IMR-90 (cell line): Measurements from ENCODE around the gene MEGF8. TPM values are rescaled to one million over a fixed set of nuclear protein-coding genes. Genes with fewer than 3 reads are reported as not detected.

Source experiments
- ATAC-seq: fragments of 200-7000 bp; cut with Tn5 transposase; 2 replicates; pipeline ENCODE4 v1.9.1; 2020; ENCODE audit warnings: low read depth, mild to moderate bottlenecking, moderate library complexity
- BruUV-seq: library from RNA; stranded (reverse); fragments of 400-500 nt; replicated peaks from 2 replicates; lab custom pipeline; 2021; lab: Mats Ljungman, UMichigan
- CTCF ChIA-PET: fragments of 300-600 bp; formaldehyde crosslinking; extraction: SDS; loops from one replicate; lab custom pipeline; 2021; ENCODE audit warnings: antibody characterized with exemption; lab: Yijun Ruan, JAX
- POLR2A ChIA-PET: fragments of 300-600 bp; sonication (Branson Sonifier 250); formaldehyde crosslinking; loops from one replicate; lab custom pipeline; 2022; ENCODE audit warnings: antibody characterized with exemption; ENCODE audit not compliant: unreplicated experiment; lab: Charles Lee
- DNase-seq: peaks from one replicate; pipeline ENCODE4 v3.0.0; 2013
- H2AFZ ChIP-seq: replicated peaks from 2 replicates; pipeline ENCODE3; 2013; ENCODE audit warnings: low read length, mild to moderate bottlenecking; ENCODE audit not compliant: poor library complexity
- H2AK5ac ChIP-seq: 2 replicates; pipeline ENCODE4 v1.6.1; 2013; ENCODE audit warnings: low read depth, low read length, inconsistent platforms
- H2AK9ac ChIP-seq: replicated peaks from 2 replicates; pipeline ENCODE3; 2013; ENCODE audit warnings: mild to moderate bottlenecking, low read depth, low read length, moderate library complexity; ENCODE audit not compliant: poor library complexity
- H2BK120ac ChIP-seq: 2 replicates; pipeline ENCODE4 v1.6.1; 2013; ENCODE audit warnings: low read depth, low read length, inconsistent platforms
- H2BK15ac ChIP-seq: 3 replicates; pipeline ENCODE4 v1.6.1; 2013; ENCODE audit warnings: low read depth, low read length, inconsistent platforms
- H2BK20ac ChIP-seq: 2 replicates; pipeline ENCODE4 v1.6.1; 2013; ENCODE audit warnings: low read depth, mild to moderate bottlenecking, inconsistent platforms, low read length, moderate library complexity
- H2BK5ac ChIP-seq: 2 replicates; pipeline ENCODE4 v1.6.1; 2013; ENCODE audit warnings: mild to moderate bottlenecking, low read depth, low read length, inconsistent platforms; ENCODE audit not compliant: poor library complexity, severe bottlenecking
- H3K14ac ChIP-seq: replicated peaks from 2 replicates; pipeline ENCODE4 v1.6.1; 2013; ENCODE audit warnings: low read depth, low read length, inconsistent platforms
- H3K18ac ChIP-seq: 2 replicates; pipeline ENCODE4 v1.6.1; 2013; ENCODE audit warnings: low read depth, low read length, control low read depth
- H3K23ac ChIP-seq: 2 replicates; pipeline ENCODE4 v1.6.1; 2013; ENCODE audit warnings: low read depth, low read length, inconsistent platforms
- H3K27ac ChIP-seq: 2 replicates; pipeline ENCODE4 v1.5.1; 2013; ENCODE audit warnings: mild to moderate bottlenecking, control low read depth, low read length; ENCODE audit not compliant: insufficient read depth
- H3K27me3 ChIP-seq: 2 replicates; pipeline ENCODE4 v1.6.1; 2013; ENCODE audit warnings: low read length; ENCODE audit not compliant: control insufficient read depth, insufficient read depth
- H3K36me3 ChIP-seq: 2 replicates; pipeline ENCODE4 v1.6.1; 2013; ENCODE audit warnings: low read length, mixed read lengths; ENCODE audit not compliant: control insufficient read depth, insufficient read depth
- H3K4ac ChIP-seq: 2 replicates; pipeline ENCODE4 v1.6.1; 2013; ENCODE audit warnings: low read depth, low read length, inconsistent platforms
- H3K4me1 ChIP-seq: 2 replicates; pipeline ENCODE4 v1.6.1; 2013; ENCODE audit warnings: low read length, mixed read lengths; ENCODE audit not compliant: control insufficient read depth, insufficient read depth
- H3K4me2 ChIP-seq: 2 replicates; pipeline ENCODE4 v1.6.1; 2013; ENCODE audit warnings: low read depth, mild to moderate bottlenecking, control low read depth, low read length, moderate library complexity
- H3K4me3 ChIP-seq: 2 replicates; pipeline ENCODE4 v1.5.1; 2013; ENCODE audit warnings: low read depth, mild to moderate bottlenecking, control low read depth, low read length, moderate library complexity; ENCODE audit not compliant: insufficient read depth
- H3K56ac ChIP-seq: 2 replicates; pipeline ENCODE4 v1.6.1; 2013; ENCODE audit warnings: low read length, inconsistent platforms; ENCODE audit not compliant: insufficient read depth; ENCODE audit errors: extremely low read depth
- H3K79me1 ChIP-seq, 2 experiments: 2 replicates each; pipeline ENCODE4 v1.6.1; 2013; ENCODE audit warnings: low read length in 2 of 2, inconsistent platforms in 1 of 2, low read depth in 1 of 2
- H3K9ac ChIP-seq: 2 replicates; pipeline ENCODE4 v1.6.1; 2013; ENCODE audit warnings: low read depth, low read length, control low read depth
- H3K9me1 ChIP-seq: 2 replicates; pipeline ENCODE4 v1.6.1; 2013; ENCODE audit warnings: low read length, inconsistent platforms; ENCODE audit not compliant: insufficient read depth
- H3K9me3 ChIP-seq: 2 replicates; pipeline ENCODE4 v1.6.1; 2013; ENCODE audit warnings: low read length; ENCODE audit not compliant: control insufficient read depth, insufficient read depth
- H4K20me1 ChIP-seq: 2 replicates; pipeline ENCODE4 v1.6.1; 2013; ENCODE audit warnings: low read length, inconsistent platforms; ENCODE audit not compliant: insufficient read depth
- H4K5ac ChIP-seq: 2 replicates; pipeline ENCODE4 v1.6.1; 2013; ENCODE audit warnings: mild to moderate bottlenecking, low read depth, low read length, control low read depth
- H4K8ac ChIP-seq, 2 experiments: 2 replicates each; pipeline ENCODE4 v1.6.1; 2013; ENCODE audit warnings: low read depth in 2 of 2, low read length in 2 of 2, control low read depth in 1 of 2, inconsistent platforms in 1 of 2
- H4K91ac ChIP-seq: 2 replicates; pipeline ENCODE4 v1.6.1; 2013; ENCODE audit warnings: low read depth, low read length, inconsistent platforms; ENCODE audit not compliant: insufficient read depth
- BHLHE40 ChIP-seq: fragments of 150-350 bp; IDR thresholded peaks from 2 replicates; pipeline ENCODE4 v1.6.1; 2016; ENCODE audit warnings: mild to moderate bottlenecking, low read depth, low read length
- CTCF ChIP-seq: conservative IDR thresholded peaks from 2 replicates; pipeline ENCODE4 v1.5.1; 2012; ENCODE audit warnings: mild to moderate bottlenecking, low read depth, low read length, improper control_type of control experiment
- FOS ChIP-seq: fragments of 150-350 bp; IDR thresholded peaks from 2 replicates; pipeline ENCODE4 v1.6.1; 2016; ENCODE audit warnings: low read depth, low read length
- MAZ ChIP-seq: IDR thresholded peaks from 2 replicates; pipeline ENCODE4 v1.6.1; 2012; ENCODE audit warnings: low read depth, mild to moderate bottlenecking, low read length, improper control_type of control experiment, moderate library complexity, borderline replicate concordance
- MXI1 ChIP-seq: IDR thresholded peaks from 2 replicates; pipeline ENCODE4 v1.6.1; 2012; ENCODE audit warnings: low read depth, mild to moderate bottlenecking, low read length, moderate library complexity, borderline replicate concordance
- NFE2L2 ChIP-seq: fragments of 150-350 bp; IDR thresholded peaks from 2 replicates; pipeline ENCODE4 v1.6.1; 2016; ENCODE audit warnings: low read depth, mild to moderate bottlenecking, low read length
- RAD21 ChIP-seq: IDR thresholded peaks from 2 replicates; pipeline ENCODE4 v1.6.1; 2012; ENCODE audit warnings: low read length, improper control_type of control experiment
- RFX5 ChIP-seq: IDR thresholded peaks from 2 replicates; pipeline ENCODE4 v1.8.0; 2012; ENCODE audit warnings: low read depth, mild to moderate bottlenecking, low read length, moderate library complexity
- SMC3 ChIP-seq: fragments of 150-350 bp; IDR thresholded peaks from 2 replicates; pipeline ENCODE4 v1.6.1; 2016; ENCODE audit warnings: low read depth, mild to moderate bottlenecking, antibody characterized with exemption, low read length, moderate library complexity
- WGBS, 2 experiments: methylation state at CpG; one replicate each; pipeline versions ENCODE4 v1.1.5 to v1.1.7; 2013; ENCODE audit warnings: missing lambda C conversion rate in 2 of 2; ENCODE audit not compliant: insufficient read length in 1 of 2; ENCODE audit errors: extremely low coverage in 2 of 2; 5-methylcytosine and 5-hydroxymethylcytosine counted together
- dilution Hi-C: fragments of 300-500 bp; cut with HindIII; formaldehyde crosslinking; loops from one replicate; pipeline ENCODE4 v1.14.3; 2018; ENCODE audit warnings: low sequenced_read_pairs; ENCODE audit not compliant: unreplicated experiment
- in situ Hi-C: fragments of 300-500 bp; cut with MboI; formaldehyde crosslinking; loops from 3 replicates; pipeline ENCODE4 v1.14.3; 2019; ENCODE audit warnings: low sequenced_read_pairs, inconsistent platforms, mixed read lengths
- intact Hi-C: fragments of 100-400 bp; cut with micrococcal nuclease; formaldehyde crosslinking; loops from 2 replicates; pipeline ENCODE4 v1.10.0; 2022
- polyA plus RNA-seq, 3 experiments: library from polyadenylated mRNA; depleted of rRNA; stranded (reverse); fragments of >200 nt; gene quantifications; 2 replicates each; pipeline ENCODE4 v1.2.3, GENCODE V29; 2012; ENCODE audit warnings: low replicate concordance in 1 of 3
- total RNA-seq: library from RNA; depleted of rRNA; stranded (reverse); fragments of >200 nt; gene quantifications from 2 replicates; pipeline ENCODE4 v1.2.3, GENCODE V29; 2012

MEGF8 gene
- total and polyA plus RNA-seq, 2 of the 4 experiments (the other 2 are of a cell fraction) = 2.3 to 12.5 TPM

DNA sequence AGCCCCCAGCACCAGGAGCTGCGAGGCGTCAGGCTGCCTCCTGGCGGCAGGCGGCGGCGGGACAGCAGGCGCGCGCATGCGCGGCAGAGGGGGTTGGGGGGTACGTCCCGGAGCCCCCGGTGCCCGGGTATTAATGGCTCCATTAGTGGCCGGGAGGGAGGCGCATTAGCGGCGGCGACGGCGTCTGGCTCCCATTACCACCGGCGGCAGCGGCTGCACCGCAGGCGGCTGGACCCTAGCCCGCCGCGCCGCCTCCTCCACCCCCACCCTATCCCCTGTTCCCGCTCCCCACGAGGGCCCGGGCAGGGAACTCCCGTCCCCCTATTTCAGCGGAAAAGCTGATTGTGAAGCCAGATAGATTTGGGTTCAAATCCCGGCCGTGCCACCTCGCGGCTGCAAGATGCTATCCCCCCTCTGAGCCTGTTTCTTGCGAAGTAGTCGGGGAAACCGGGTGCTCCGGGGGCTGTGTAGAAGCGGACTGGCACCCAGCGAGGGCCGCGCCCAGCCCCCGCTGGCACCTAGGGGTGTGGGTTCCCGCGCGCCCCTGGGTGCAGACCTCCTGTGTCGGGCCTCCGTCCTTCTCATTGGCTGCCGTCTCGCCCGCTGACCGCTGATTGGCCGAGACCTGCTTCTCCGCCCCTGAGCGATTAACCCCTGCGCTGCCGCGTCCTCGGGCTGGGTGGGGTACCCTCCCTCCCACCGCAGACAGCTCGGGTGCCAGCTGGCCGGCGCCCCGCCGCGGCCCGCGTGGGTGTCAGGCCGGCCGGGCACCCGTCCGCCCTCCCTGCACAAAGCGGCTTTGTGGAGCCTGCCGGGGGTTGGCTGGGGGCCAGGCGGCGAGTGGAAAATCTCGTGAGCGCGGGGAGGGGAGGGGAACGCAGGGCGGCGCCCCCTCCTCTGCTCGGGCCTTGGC lies 45.3 kb upstream of the MEGF8 start:
- Histone ChIP-seq H3K56ac (peak overlapping the region; percentile 68), H2AK9ac (peak overlapping the region; percentile 97), H3K23ac (peak overlapping the region; percentile 33; the same call in 1 of the 2 replicates), H2BK15ac (no peak overlapping the region), H3K79me1 (peaks cover 38 to 76% of the 10 kb centered on the region in 2 experiments), H2AFZ (peak overlapping the region; percentile 90), H3K36me3 (peaks cover 9% of the 10 kb centered on the region; the same call in 1 of the 2 replicates), H4K91ac (peak overlapping the region; percentile 59; the same call in 1 of the 2 replicates), H3K27ac (peak overlapping the region; percentile 93), H2AK5ac (peak overlapping the region; percentile 95), H2BK20ac (no peak overlapping the region), H2BK120ac (no peak overlapping the region; the same call in 1 of the 2 replicates), H3K4me3 (peak overlapping the region; percentile 65), H3K4me1 (peaks cover 50% of the 10 kb centered on the region), H3K18ac (no peak overlapping the region), H3K14ac (peak overlapping the region; percentile 63), H3K9me1 (peaks cover 17% of the 10 kb centered on the region), H3K4me2 (peak overlapping the region; percentile 89), H3K9me3 (no peaks in the 10 kb centered on the region), H4K20me1 (peaks cover 44% of the 10 kb centered on the region), H3K27me3 (no peaks in the 10 kb centered on the region), H3K4ac (peak overlapping the region; percentile 83), H3K9ac (peak overlapping the region; percentile 87), H2BK5ac (peak overlapping the region; percentile 81), H4K5ac (no peak overlapping the region), H4K8ac (peak overlapping the region in 1 of 2 experiments; percentile 74; a peak in 2 of 4 replicates)
- intact Hi-C loops (loop anchor here (1.0 to 2.0 kb wide), 2 partner anchors 25 to 34 kb away; partner anchors contain the start of gene ERF), in situ Hi-C loops (no loop called here), dilution Hi-C loops (no loop called here)
- DNase-seq (peak; percentile 83), ATAC-seq (peak; percentile 47)
- 1% methylated on average over 33 of the region's 89 CpGs; no CpG with 5 or more reads in 1 of the 2 experiments for WGBS, 2 experiments
- BruUV-seq = no TSS peak
- no peak for TF ChIP-seq FOS
- peak; percentile 81 for TF ChIP-seq RAD21
- TF ChIP-seq MXI1 = no peak
- TF ChIP-seq MAZ = peak; percentile 87
- TF ChIP-seq NFE2L2 = no peak
- TF ChIP-seq SMC3 = peak; percentile 75
- 0 out of 2 replicates have a peak, but pooled peaks have one; percentile 29 for TF ChIP-seq RFX5
- peak; percentile 30; the same call in 1 of the 2 replicates for TF ChIP-seq BHLHE40
- TF ChIP-seq CTCF = peak; percentile 88
- ChIA-PET CTCF (interaction anchor here (0.6 to 3.6 kb wide), 6 partner anchors 10 to 1993 kb away, joined by 3 to 29 read pairs (median 4); partner anchors contain the start of gene CIC), POLR2A (no interaction called here)
